Neural progenitor cell (in vitro differentiated cells): Measurements from ENCODE around the gene CELSR2. TPM values are rescaled to one million over a fixed set of nuclear protein-coding genes. Genes with fewer than 3 reads are reported as not detected.
A peak's percentile ranks its signal among the peaks of the same experiment; 100 is the strongest.

Source experiments
- DNase-seq: peaks from one replicate; pipeline ENCODE4 v3.0.0-alpha.2; 2016; ENCODE audit warnings: low spot score
- H2AFZ ChIP-seq: fragments of 200-600 bp; sonication (generic); replicated peaks from 2 replicates; pipeline ENCODE4 v1.6.1; 2016; ENCODE audit warnings: antibody characterized with exemption
- H3F3A ChIP-seq: fragments of 200-600 bp; sonication (generic); 2 replicates; pipeline ENCODE4 v1.6.1; 2016; ENCODE audit warnings: antibody characterized with exemption, low read depth
- H3K27ac ChIP-seq: fragments of 200-600 bp; sonication (generic); 2 replicates; pipeline ENCODE4 v1.5.1; 2016; ENCODE audit warnings: mild to moderate bottlenecking
- H3K27me3 ChIP-seq: fragments of 200-600 bp; sonication (generic); 2 replicates; pipeline ENCODE4 v1.6.1; 2016; ENCODE audit warnings: mild to moderate bottlenecking, moderate library complexity
- H3K36me3 ChIP-seq: fragments of 200-600 bp; sonication (generic); 2 replicates; pipeline ENCODE4 v1.5.1; 2016
- H3K4me1 ChIP-seq: fragments of 200-600 bp; sonication (generic); 2 replicates; pipeline ENCODE4 v1.6.1; 2016; ENCODE audit warnings: mixed run types
- H3K4me2 ChIP-seq: fragments of 200-600 bp; sonication (generic); 2 replicates; pipeline ENCODE4 v1.6.1; 2016
- H3K4me3 ChIP-seq: fragments of 200-600 bp; sonication (generic); 2 replicates; pipeline ENCODE4 v1.5.1; 2016
- H3K79me2 ChIP-seq: fragments of 200-600 bp; sonication (generic); 2 replicates; pipeline ENCODE4 v1.6.1; 2016; ENCODE audit warnings: low read depth
- H3K9ac ChIP-seq: fragments of 200-600 bp; sonication (generic); 2 replicates; pipeline ENCODE4 v1.6.1; 2016
- H3K9me3 ChIP-seq: fragments of 200-600 bp; sonication (generic); 2 replicates; pipeline ENCODE4 v1.5.1; 2016; ENCODE audit warnings: low read depth
- H4K20me1 ChIP-seq: fragments of 200-600 bp; sonication (generic); 2 replicates; pipeline ENCODE4 v1.6.1; 2016; ENCODE audit warnings: low read depth
- H3K27ac Mint-ChIP-seq: 3 replicates; pipeline ENCODE4 v1.8.0; 2021; ENCODE audit warnings: mixed read lengths
- H3K27me3 Mint-ChIP-seq: 2 replicates; pipeline ENCODE4 v1.8.0; 2022; ENCODE audit warnings: low read depth, mild to moderate bottlenecking, inconsistent platforms, moderate library complexity, mixed read lengths; ENCODE audit not compliant: insufficient read depth
- H3K36me3 Mint-ChIP-seq: 3 replicates; pipeline ENCODE4 v1.8.0; 2021; ENCODE audit warnings: mixed read lengths
- H3K4me1 Mint-ChIP-seq: 3 replicates; pipeline ENCODE4 v1.8.0; 2021; ENCODE audit warnings: mixed read lengths
- H3K4me3 Mint-ChIP-seq: 3 replicates; pipeline ENCODE4 v1.8.0; 2021; ENCODE audit warnings: mild to moderate bottlenecking, moderate library complexity, mixed read lengths
- H3K9me3 Mint-ChIP-seq: 3 replicates; pipeline ENCODE4 v1.8.0; 2020; ENCODE audit warnings: mixed read lengths
- EZH2 ChIP-seq: fragments of 200-600 bp; sonication (generic); IDR thresholded peaks from 2 replicates; pipeline ENCODE4 v1.6.1; 2017; ENCODE audit warnings: antibody characterized with exemption, mild to moderate bottlenecking, moderate library complexity
- EZH2phosphoT487 ChIP-seq: fragments of 200-600 bp; sonication (generic); IDR thresholded peaks from 2 replicates; pipeline ENCODE4 v1.6.1; 2017; ENCODE audit warnings: antibody characterized with exemption
- total RNA-seq: library from RNA; depleted of rRNA; stranded (reverse); fragments of >200 nt; gene quantifications from 2 replicates; pipeline ENCODE4 v1.2.3, GENCODE V29; 2015; ENCODE audit warnings: low replicate concordance
- TF ChIP-seq, protein P1 (sequence below): fragments of 200-600 bp; sonication (generic); IDR thresholded peaks from 2 replicates; pipeline ENCODE4 v1.5.1; 2017; ENCODE audit warnings: antibody characterized with exemption, mild to moderate bottlenecking

CELSR2 gene
- total RNA-seq, 1 donor from 2014 or later, result 11.1 TPM

GRCh38 chr1:109281680-109282496 lies 32.5 kb downstream of the CELSR2 start:
- Histone ChIP-seq H3K4me3 (peak overlapping the region; percentile 70), H3K27me3 (no peaks in the 10 kb centered on the region), H3F3A (peaks cover 35% of the 10 kb centered on the region), H3K79me2 (peaks cover 27% of the 10 kb centered on the region), H3K9me3 (no peaks in the 10 kb centered on the region), H3K4me2 (peak overlapping the region; percentile 94), H3K9ac (peak overlapping the region; percentile 36), H3K27ac (no peak overlapping the region), H4K20me1 (peaks cover 14% of the 10 kb centered on the region), H2AFZ (no peak overlapping the region), H3K36me3 (no peaks in the 10 kb centered on the region), H3K4me1 (peaks cover 17% of the 10 kb centered on the region)
- DNase-seq, result no peak
- Mint-ChIP-seq H3K27me3 (no peaks in the 10 kb centered on the region), H3K36me3 (peaks cover 13% of the 10 kb centered on the region), H3K4me3 (peak overlapping the region; percentile 100), H3K4me1 (peaks cover 39% of the 10 kb centered on the region), H3K9me3 (no peaks in the 10 kb centered on the region), H3K27ac (peak overlapping the region; percentile 43)
- TF ChIP-seq EZH2, result no peak
- TF ChIP-seq, protein P1, sequence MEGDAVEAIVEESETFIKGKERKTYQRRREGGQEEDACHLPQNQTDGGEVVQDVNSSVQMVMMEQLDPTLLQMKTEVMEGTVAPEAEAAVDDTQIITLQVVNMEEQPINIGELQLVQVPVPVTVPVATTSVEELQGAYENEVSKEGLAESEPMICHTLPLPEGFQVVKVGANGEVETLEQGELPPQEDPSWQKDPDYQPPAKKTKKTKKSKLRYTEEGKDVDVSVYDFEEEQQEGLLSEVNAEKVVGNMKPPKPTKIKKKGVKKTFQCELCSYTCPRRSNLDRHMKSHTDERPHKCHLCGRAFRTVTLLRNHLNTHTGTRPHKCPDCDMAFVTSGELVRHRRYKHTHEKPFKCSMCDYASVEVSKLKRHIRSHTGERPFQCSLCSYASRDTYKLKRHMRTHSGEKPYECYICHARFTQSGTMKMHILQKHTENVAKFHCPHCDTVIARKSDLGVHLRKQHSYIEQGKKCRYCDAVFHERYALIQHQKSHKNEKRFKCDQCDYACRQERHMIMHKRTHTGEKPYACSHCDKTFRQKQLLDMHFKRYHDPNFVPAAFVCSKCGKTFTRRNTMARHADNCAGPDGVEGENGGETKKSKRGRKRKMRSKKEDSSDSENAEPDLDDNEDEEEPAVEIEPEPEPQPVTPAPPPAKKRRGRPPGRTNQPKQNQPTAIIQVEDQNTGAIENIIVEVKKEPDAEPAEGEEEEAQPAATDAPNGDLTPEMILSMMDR, result no peak

- Histone ChIP-seq H3K4me2 (peak overlapping the region; percentile 94), H3F3A (peaks cover 30% of the 10 kb centered on the region), H3K9me3 (no peaks in the 10 kb centered on the region), H3K79me2 (peaks cover 27% of the 10 kb centered on the region), H3K36me3 (no peaks in the 10 kb centered on the region), H3K27me3 (no peaks in the 10 kb centered on the region), H3K9ac (peak overlapping the region; percentile 36), H3K4me1 (peaks cover 17% of the 10 kb centered on the region), H2AFZ (peak overlapping the region; percentile 74), H4K20me1 (peaks cover 14% of the 10 kb centered on the region), H3K4me3 (peak overlapping the region; percentile 70), H3K27ac (no peak overlapping the region)
- no peak for DNase-seq
- H3K27ac Mint-ChIP-seq, result peak overlapping the region; percentile 93
- H3K27me3 Mint-ChIP-seq, result no peaks in the 10 kb centered on the region
- TF ChIP-seq, protein P1, result no peak
- TF ChIP-seq EZH2 (no peak), EZH2phosphoT487 (no peak)
- H3K4me3 Mint-ChIP-seq, result peak overlapping the region; percentile 100
- H3K9me3 Mint-ChIP-seq, result no peaks in the 10 kb centered on the region
- peaks cover 13% of the 10 kb centered on the region for H3K36me3 Mint-ChIP-seq
- peaks cover 35% of the 10 kb centered on the region for H3K4me1 Mint-ChIP-seq
Observed at GRCh38 chr1:109282497-109282951, 33.2 kb downstream of the CELSR2 start.

DNA sequence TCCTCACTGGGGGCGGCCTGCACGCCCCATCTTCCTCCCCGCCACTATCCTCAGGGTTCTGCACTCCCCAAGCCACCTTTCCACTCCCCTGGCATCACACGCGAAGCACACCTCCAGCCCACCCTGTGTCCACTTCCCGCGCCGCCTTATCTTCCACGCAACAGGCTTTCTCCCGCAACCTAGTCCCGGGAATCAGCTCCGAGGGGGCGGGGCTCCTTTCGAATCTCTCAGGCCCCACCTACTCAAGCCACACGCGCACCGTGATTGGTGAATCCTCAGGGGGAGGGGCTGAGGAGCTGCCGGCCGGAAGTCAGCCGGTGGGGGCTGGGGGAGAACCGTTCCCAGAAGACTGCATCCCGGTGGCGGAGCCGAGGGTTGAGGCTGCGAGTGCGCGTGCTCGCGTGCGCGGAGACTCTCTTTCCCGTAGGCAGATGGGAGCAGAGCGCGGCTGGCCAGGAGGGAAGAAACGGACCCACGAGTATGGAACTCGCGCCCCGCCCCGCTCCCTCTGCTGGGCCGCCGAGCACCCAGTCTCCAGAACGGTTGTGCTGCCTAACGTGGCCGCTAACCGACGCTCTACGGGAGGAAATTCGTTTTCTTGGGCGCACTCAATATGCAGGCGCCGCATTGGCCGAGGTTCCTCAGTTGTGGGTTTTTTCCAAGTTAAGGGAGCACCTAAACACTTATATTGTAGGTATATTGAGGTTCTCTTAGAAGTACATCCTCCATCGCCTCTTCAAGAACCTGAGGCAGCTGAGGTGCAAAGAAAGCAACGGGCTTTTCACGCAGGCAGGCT lies 33.8 kb downstream of the CELSR2 start, which contains the start of gene PSRC1:
TSS of gene PSRC1 (minus strand) at position 194 of the 796 bp plus-strand sequence.
- H3K9ac ChIP-seq, result peak within 1 kb of the TSS; percentile 36
- peak; percentile 98 for DNase-seq
- H3K9me3 Mint-ChIP-seq, result peaks cover 2% of the 10 kb centered on the region
- H3K27me3 Mint-ChIP-seq, result peaks cover 2% of the 10 kb centered on the region
- peak within 1 kb of the TSS; percentile 100 for H3K4me3 Mint-ChIP-seq
- peak within 1 kb of the TSS; percentile 93 for H3K27ac Mint-ChIP-seq
- H2AFZ ChIP-seq, result peak within 1 kb of the TSS; percentile 74
- H3K36me3 Mint-ChIP-seq, result peaks cover 13% of the 10 kb centered on the region
- H3K4me1 ChIP-seq, result peaks cover 17% of the 10 kb centered on the region
- peaks cover 27% of the 10 kb centered on the region for H3K79me2 ChIP-seq
- H3K27ac ChIP-seq, result no peak within 1 kb of the TSS
- peaks cover 35% of the 10 kb centered on the region for H3K4me1 Mint-ChIP-seq
- H3K4me3 ChIP-seq, result peak within 1 kb of the TSS; percentile 70
- H3F3A ChIP-seq, result peaks cover 24% of the 10 kb centered on the region
- no peaks in the 10 kb centered on the region for H3K36me3 ChIP-seq
- peak within 1 kb of the TSS; percentile 94 for H3K4me2 ChIP-seq
- peaks cover 14% of the 10 kb centered on the region for H4K20me1 ChIP-seq
- no peaks in the 10 kb centered on the region for H3K9me3 ChIP-seq
- TF ChIP-seq, protein P1, result peak; percentile 34
- TF ChIP-seq EZH2phosphoT487, result no peak
- TF ChIP-seq EZH2, result no peak
- no peaks in the 10 kb centered on the region for H3K27me3 ChIP-seq
